ENCODE results near the gene BCR. TPM values are rescaled to one million over a fixed set of nuclear protein-coding genes. Genes with fewer than 3 reads are reported as not detected.
A peak's percentile ranks its signal among the peaks of the same experiment; 100 is the strongest.

Gene BCR
- total and polyA plus RNA-seq, 2 of the 13 experiments (the other 11 are each of a cell fraction or from before 2014, with no cell fraction given): 19.9 to 33.6 TPM

DNA sequence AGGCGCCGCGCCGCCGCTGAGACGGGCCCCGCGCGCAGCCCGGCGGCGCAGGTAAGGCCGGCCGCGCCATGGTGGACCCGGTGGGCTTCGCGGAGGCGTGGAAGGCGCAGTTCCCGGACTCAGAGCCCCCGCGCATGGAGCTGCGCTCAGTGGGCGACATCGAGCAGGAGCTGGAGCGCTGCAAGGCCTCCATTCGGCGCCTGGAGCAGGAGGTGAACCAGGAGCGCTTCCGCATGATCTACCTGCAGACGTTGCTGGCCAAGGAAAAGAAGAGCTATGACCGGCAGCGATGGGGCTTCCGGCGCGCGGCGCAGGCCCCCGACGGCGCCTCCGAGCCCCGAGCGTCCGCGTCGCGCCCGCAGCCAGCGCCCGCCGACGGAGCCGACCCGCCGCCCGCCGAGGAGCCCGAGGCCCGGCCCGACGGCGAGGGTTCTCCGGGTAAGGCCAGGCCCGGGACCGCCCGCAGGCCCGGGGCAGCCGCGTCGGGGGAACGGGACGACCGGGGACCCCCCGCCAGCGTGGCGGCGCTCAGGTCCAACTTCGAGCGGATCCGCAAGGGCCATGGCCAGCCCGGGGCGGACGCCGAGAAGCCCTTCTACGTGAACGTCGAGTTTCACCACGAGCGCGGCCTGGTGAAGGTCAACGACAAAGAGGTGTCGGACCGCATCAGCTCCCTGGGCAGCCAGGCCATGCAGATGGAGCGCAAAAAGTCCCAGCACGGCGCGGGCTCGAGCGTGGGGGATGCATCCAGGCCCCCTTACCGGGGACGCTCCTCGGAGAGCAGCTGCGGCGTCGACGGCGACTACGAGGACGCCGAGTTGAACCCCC, 798 bp downstream of the BCR start (continued):
- TF ChIP-seq, protein P1, sequence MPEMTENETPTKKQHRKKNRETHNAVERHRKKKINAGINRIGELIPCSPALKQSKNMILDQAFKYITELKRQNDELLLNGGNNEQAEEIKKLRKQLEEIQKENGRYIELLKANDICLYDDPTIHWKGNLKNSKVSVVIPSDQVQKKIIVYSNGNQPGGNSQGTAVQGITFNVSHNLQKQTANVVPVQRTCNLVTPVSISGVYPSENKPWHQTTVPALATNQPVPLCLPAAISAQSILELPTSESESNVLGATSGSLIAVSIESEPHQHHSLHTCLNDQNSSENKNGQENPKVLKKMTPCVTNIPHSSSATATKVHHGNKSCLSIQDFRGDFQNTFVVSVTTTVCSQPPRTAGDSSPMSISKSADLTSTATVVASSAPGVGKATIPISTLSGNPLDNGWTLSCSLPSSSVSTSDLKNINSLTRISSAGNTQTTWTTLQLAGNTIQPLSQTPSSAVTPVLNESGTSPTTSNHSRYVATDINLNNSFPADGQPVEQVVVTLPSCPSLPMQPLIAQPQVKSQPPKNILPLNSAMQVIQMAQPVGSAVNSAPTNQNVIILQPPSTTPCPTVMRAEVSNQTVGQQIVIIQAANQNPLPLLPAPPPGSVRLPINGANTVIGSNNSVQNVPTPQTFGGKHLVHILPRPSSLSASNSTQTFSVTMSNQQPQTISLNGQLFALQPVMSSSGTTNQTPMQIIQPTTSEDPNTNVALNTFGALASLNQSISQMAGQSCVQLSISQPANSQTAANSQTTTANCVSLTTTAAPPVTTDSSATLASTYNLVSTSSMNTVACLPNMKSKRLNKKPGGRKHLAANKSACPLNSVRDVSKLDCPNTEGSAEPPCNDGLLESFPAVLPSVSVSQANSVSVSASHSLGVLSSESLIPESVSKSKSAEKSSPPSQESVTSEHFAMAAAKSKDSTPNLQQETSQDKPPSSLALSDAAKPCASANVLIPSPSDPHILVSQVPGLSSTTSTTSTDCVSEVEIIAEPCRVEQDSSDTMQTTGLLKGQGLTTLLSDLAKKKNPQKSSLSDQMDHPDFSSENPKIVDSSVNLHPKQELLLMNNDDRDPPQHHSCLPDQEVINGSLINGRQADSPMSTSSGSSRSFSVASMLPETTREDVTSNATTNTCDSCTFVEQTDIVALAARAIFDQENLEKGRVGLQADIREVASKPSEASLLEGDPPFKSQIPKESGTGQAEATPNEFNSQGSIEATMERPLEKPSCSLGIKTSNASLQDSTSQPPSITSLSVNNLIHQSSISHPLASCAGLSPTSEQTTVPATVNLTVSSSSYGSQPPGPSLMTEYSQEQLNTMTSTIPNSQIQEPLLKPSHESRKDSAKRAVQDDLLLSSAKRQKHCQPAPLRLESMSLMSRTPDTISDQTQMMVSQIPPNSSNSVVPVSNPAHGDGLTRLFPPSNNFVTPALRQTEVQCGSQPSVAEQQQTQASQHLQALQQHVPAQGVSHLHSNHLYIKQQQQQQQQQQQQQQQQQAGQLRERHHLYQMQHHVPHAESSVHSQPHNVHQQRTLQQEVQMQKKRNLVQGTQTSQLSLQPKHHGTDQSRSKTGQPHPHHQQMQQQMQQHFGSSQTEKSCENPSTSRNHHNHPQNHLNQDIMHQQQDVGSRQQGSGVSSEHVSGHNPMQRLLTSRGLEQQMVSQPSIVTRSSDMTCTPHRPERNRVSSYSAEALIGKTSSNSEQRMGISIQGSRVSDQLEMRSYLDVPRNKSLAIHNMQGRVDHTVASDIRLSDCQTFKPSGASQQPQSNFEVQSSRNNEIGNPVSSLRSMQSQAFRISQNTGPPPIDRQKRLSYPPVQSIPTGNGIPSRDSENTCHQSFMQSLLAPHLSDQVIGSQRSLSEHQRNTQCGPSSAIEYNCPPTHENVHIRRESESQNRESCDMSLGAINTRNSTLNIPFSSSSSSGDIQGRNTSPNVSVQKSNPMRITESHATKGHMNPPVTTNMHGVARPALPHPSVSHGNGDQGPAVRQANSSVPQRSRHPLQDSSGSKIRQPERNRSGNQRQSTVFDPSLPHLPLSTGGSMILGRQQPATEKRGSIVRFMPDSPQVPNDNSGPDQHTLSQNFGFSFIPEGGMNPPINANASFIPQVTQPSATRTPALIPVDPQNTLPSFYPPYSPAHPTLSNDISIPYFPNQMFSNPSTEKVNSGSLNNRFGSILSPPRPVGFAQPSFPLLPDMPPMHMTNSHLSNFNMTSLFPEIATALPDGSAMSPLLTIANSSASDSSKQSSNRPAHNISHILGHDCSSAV (CRISPR knock-in tag; IDR thresholded peaks at IDR 0.05; ENCODE audit: borderline replicate concordance): no peak
- TF ChIP-seq, protein P2, sequence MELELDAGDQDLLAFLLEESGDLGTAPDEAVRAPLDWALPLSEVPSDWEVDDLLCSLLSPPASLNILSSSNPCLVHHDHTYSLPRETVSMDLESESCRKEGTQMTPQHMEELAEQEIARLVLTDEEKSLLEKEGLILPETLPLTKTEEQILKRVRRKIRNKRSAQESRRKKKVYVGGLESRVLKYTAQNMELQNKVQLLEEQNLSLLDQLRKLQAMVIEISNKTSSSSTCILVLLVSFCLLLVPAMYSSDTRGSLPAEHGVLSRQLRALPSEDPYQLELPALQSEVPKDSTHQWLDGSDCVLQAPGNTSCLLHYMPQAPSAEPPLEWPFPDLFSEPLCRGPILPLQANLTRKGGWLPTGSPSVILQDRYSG (CRISPR knock-in tag; IDR thresholded peaks at IDR 0.05): no peak
- TF ChIP-seq ZFP62 (CRISPR knock-in tag; IDR thresholded peaks at IDR 0.05) (no peak), NONO (IDR thresholded peaks at IDR 0.05) (no peak), NONO (CRISPR knock-in tag; conservative IDR thresholded peaks at IDR 0.05) (no peak), SKI (IDR thresholded peaks at IDR 0.05; ENCODE audit: partially characterized antibody) (no peak), SP140L (CRISPR knock-in tag; IDR thresholded peaks at IDR 0.05; ENCODE audit: borderline replicate concordance) (no peak), ZFY (CRISPR knock-in tag; IDR thresholded peaks at IDR 0.05) (peak; percentile 70), ZNF468 (CRISPR knock-in tag; IDR thresholded peaks at IDR 0.05) (no peak), IKZF4 (CRISPR knock-in tag; IDR thresholded peaks at IDR 0.05; ENCODE audit: borderline replicate concordance, low read depth, not compliant biosample characterization) (peak; percentile 12), CHD2 (IDR thresholded peaks at IDR 0.05; ENCODE audit: low read depth, low read length) (no peak), ZNF644 (CRISPR knock-in tag; IDR thresholded peaks at IDR 0.05; ENCODE audit: low read depth) (no peak), TRIM24 (CRISPR knock-in tag; IDR thresholded peaks at IDR 0.05) (no peak), ZFP41 (CRISPR knock-in tag; IDR thresholded peaks at IDR 0.05; ENCODE audit: borderline replicate concordance) (no peak)
- TF ChIP-seq, protein P3, sequence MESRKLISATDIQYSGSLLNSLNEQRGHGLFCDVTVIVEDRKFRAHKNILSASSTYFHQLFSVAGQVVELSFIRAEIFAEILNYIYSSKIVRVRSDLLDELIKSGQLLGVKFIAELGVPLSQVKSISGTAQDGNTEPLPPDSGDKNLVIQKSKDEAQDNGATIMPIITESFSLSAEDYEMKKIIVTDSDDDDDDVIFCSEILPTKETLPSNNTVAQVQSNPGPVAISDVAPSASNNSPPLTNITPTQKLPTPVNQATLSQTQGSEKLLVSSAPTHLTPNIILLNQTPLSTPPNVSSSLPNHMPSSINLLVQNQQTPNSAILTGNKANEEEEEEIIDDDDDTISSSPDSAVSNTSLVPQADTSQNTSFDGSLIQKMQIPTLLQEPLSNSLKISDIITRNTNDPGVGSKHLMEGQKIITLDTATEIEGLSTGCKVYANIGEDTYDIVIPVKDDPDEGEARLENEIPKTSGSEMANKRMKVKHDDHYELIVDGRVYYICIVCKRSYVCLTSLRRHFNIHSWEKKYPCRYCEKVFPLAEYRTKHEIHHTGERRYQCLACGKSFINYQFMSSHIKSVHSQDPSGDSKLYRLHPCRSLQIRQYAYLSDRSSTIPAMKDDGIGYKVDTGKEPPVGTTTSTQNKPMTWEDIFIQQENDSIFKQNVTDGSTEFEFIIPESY (CRISPR knock-in tag; IDR thresholded peaks at IDR 0.05): peak; percentile 7; the same call in 1 of the 2 replicates
- TF ChIP-seq, protein P4, sequence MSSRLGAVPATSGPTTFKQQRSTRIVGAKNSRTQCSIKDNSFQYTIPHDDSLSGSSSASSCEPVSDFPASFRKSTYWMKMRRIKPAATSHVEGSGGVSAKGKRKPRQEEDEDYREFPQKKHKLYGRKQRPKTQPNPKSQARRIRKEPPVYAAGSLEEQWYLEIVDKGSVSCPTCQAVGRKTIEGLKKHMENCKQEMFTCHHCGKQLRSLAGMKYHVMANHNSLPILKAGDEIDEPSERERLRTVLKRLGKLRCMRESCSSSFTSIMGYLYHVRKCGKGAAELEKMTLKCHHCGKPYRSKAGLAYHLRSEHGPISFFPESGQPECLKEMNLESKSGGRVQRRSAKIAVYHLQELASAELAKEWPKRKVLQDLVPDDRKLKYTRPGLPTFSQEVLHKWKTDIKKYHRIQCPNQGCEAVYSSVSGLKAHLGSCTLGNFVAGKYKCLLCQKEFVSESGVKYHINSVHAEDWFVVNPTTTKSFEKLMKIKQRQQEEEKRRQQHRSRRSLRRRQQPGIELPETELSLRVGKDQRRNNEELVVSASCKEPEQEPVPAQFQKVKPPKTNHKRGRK (CRISPR knock-in tag; IDR thresholded peaks at IDR 0.05): no peak
